GM21723 (cell line): Measurements from ENCODE around the gene SPATS2L.

Experiments used
- ATAC-seq: cut with Tn5 transposase; IDR thresholded peaks from one replicate; pipeline ENCODE4 v1.9.1; 2021; ENCODE audit warnings: mild to moderate bottlenecking, moderate library complexity; ENCODE audit not compliant: unreplicated experiment

Gene SPATS2L

DNA sequence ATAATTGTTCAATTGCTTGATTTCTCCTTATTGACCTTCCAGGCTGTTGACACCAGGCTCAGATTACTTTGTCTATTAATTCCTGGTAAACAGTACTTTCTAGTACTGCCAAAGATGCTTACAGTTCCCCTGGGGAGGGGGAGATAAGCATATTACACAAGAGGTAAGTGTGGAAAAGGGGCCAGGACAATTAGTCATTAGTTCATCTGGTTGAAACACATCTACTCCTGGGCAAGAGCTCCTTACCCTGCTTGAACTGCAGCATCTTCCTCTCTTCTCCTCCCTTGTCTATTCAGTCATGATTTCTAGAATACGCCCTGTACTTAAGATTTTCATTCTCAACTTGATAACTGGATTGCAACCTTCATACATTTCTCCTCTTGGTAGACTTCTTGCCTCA, 10.4 kb upstream of the SPATS2L start:
- ATAC-seq, result no peak

GRCh38 chr2:200297100-200297499, 9.4 kb upstream of the SPATS2L start:
- ATAC-seq, result no peak

DNA sequence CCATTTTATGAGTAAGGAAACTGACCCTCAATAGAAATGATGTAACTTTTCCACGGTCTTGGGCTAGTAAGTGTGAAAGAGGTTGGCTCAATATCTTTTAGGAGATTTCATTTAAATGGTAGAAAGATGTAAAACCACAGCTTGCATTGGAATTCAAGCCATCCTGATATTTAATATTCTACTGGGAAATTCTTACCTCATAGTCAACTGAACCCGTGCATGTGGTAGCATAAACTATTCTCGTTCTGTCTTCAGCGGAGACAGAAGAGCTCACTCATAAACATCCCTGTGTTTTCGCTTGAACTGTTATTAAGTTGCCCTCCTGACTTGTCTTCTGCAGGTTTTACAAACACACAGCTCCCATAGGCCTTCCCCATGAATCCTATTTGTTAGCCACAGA, 8.5 kb upstream of the SPATS2L start:
- ATAC-seq, result no peak

GRCh38 chr2:200298816-200299215, 7.7 kb upstream of the SPATS2L start:
- no peak for ATAC-seq

DNA sequence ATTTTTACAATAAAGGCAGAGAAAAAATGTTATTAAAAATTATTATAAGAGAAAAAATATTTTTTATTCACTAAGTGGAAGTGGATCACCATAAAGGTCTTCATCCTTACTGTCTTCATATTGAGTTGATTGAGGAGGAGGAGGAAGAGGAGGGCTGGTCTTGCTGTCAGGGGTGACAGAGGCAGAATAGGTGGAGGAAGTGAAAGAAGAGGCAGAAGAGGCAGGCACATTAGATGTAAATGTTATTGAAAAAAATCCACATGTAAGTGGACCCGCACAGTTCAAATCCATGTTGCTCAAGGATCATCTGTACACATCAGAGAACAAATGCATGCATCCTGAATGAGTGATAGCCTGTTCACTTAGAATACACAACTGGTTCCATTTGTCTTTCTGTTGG, 6.4 kb upstream of the SPATS2L start:
- no peak for ATAC-seq

- ATAC-seq, result no peak
Measured at GRCh38 chr2:200300638-200301314, 5.7 kb upstream of the SPATS2L start.

- ATAC-seq, result no peak
Measured at GRCh38 chr2:200301953-200302858, 4.3 kb upstream of the SPATS2L start.

GRCh38 chr2:200302940-200303727, 3.4 kb upstream of the SPATS2L start:
- ATAC-seq, result no peak

GRCh38 chr2:200305797-200306195, 697 bp upstream of the SPATS2L start:
- ATAC-seq, result no peak

DNA sequence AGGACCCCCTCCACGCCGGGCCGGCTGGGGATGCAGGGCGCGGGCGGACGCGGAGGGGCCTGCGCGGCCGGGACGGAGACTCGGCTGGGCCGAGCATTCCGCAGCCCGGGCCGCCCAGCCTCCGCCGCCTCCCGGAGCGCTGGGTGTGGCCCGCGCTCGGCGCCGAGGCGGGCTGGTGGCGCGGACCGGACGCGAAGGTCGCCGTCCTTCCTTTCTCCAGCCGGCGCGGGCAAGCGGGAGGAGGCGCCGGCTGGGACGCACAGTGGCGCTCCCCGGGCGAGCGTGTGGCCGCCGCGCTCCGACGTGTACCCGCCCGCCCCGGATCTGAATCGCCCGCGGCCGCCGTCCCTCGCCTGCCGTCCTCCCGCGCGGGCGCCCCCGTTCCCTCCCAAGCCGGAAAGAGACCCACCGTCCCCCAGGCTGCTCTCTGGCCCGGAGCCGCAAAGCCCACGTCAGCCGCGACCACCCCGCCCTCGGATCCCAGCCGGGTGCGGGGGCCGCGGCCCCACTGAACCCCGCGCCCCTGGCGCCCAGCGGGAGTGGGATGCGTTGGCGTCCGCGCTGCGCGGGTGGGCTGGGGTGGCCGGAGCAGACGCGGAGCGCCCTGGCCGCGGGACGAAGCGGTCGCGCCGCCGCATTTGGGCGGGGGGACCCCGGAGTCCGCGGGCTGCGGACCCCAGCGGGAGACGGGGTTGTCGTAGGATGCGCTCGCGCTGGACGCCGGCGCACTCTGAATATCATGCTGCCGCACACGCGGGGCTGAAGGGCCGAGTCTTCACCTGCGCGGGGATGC, 634 bp downstream of the SPATS2L start:
- peak; percentile 58 for ATAC-seq

- ATAC-seq, result no peak
Measured at GRCh38 chr2:200307724-200308545, 1.4 kb downstream of the SPATS2L start.

DNA sequence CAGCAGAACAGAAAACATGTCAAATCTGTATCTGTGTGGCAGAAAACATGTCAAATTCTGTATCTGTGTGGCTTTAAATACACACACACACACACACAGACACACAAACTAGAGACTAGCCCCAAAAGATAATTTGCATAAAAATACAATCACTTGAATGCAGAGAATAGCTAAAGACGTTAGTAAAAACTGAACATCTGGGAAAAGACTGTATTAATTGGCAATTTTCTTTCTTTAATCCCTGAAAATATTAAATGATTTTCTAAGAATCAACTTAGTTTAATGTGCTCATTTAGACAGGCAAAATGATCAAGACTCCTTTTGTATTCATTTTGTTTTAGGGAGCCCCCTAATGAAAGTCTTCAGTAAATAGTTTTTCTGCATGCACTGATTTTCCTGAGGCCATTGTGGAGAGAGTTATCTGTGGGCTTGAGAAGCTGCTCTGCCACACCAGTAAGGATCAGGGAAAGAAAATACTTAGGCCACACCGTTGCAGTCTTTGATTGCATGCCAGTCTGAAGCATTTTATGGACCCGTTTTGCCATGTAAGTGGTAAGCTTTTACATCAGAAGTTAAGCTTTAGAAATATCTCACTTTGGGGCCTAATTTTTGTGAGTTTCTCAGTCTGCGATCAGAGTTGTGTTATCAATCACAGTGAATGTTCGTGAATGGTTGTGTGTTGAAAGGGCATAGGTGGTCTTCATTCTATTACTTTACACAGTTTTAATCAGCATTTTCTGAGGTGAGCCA, 2.2 kb downstream of the SPATS2L start:
- ATAC-seq, result no peak

DNA sequence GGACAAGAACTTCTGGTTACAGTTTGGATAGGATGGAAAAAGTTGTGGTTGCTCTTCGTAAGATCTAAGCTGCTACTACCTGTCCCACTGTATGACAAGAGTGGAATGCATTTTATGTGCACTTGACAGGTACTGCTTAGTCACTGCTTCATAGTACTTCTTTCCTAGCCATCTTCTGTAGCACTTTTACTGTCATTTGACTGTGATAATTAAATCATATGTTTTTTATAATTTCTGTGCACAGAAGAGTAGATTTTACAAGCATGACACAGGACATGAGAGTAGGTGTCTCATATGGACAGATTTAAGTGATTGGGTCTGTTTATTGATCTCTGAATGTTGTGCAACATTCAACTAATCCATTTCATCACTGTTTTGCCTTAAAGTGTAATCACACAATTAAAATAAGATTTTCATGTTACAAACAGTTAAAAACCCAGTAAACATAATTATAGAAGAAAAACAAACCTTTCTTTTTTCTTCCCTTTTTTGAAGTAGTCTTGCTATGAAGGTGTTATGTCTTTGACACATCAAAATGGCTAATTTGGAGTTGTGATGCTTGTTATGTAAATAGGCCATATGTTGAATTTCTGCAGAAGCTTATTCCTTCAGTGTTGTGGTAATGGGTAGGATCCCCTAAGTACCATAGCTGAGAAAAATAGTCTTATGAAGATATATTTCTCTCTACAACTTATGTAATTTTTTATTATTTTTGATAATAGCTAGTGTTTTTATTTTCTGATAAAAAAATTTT, 3.0 kb downstream of the SPATS2L start:
- ATAC-seq, result no peak

- no peak for ATAC-seq
Measured at GRCh38 chr2:200310545-200310971, 4.1 kb downstream of the SPATS2L start.

DNA sequence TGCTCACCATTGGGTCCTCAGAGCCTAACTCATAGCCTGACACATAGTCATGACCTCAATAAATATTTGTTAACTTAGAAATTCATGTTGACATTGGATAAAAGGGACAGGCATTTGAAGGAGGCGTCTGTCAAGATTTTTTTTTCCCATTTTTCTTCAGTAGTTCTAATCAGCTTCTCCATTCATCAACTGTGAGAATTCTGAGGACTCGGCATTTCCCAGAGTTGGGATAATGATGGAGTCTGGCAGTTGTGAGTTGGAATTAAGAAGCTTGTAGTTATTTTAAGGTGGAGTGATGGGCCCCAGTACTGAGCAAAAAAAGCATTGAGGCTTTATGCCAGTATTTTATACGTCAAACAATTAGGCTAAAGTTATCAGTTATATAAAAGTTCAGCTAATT, 4.6 kb downstream of the SPATS2L start:
- no peak for ATAC-seq

DNA sequence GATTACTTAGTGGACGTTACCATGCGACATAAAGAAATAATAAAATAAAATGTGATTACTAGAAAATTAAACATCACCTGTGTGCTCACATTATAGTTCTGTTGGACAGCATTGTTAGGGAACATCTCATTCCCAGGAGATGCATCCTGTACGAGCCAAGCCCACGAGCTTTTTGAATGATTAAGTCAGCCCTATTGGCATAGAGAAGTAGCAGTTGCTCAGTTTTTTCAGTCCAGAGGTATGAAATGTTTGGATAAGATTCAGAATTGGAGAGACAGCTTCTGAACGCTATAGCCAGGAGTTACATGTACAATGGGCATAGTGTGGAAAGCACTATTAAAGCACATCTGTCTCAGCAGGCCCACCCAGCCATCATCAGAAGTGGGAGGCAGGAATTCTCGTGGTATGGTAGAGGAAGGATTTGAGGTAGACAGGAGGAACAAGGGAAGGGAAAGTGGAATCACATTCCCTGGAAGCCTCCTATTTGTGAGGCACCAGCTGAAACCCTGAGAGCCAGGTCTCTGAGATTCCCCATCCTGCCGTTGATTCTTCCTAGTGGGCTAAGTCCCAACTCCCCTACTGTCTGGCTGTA, 8.6 kb downstream of the SPATS2L start:
- ATAC-seq, result no peak

- no peak for ATAC-seq
Measured at GRCh38 chr2:200317975-200318374, 11.5 kb downstream of the SPATS2L start.

- ATAC-seq, result no peak
Measured at GRCh38 chr2:200318940-200319435, 12.5 kb downstream of the SPATS2L start.
